GM06990 (cell line): ENCODE data around the gene MRLN.
A peak's percentile ranks its signal among the peaks of the same experiment; 100 is the strongest.

Source experiments
- DNase-seq: peaks from one replicate; pipeline ENCODE4 v3.0.0-alpha.2; 2011; ENCODE audit not compliant: insufficient read length; ENCODE audit errors: extremely low read depth
- H3K27me3 ChIP-seq: replicated peaks from 2 replicates; pipeline ENCODE4 v1.6.0; 2011; ENCODE audit warnings: low read length; ENCODE audit not compliant: control insufficient read depth, insufficient read depth
- H3K36me3 ChIP-seq: 2 replicates; pipeline ENCODE4 v1.5.1; 2011; ENCODE audit warnings: low read length; ENCODE audit not compliant: control insufficient read depth, insufficient read depth
- H3K4me3 ChIP-seq: replicated peaks from 2 replicates; pipeline ENCODE4 v1.5.1; 2011; ENCODE audit warnings: low read depth, mild to moderate bottlenecking, control low read depth, low read length
- TF ChIP-seq, protein P1 (sequence below): IDR thresholded peaks from 2 replicates; pipeline ENCODE4 v1.5.1; 2011; ENCODE audit warnings: low read length, control low read depth, mild to moderate bottlenecking, inconsistent platforms; ENCODE audit not compliant: insufficient read depth, poor library complexity, severe bottlenecking

Gene MRLN

GRCh38 chr10:59709395-59710125, 43.7 kb downstream of the MRLN start, which contains the start of gene SLC16A9:
SLC16A9 (minus strand) TSS chr10:59709850; CDS start chr10:59684291, 25,559 bp downstream.
- Histone ChIP-seq H3K4me3 (peak within 1 kb of the TSS; percentile 65), H3K36me3 (no peaks in the 10 kb centered on the region), H3K27me3 (no peaks in the 10 kb centered on the region)
- peak; percentile 71 for DNase-seq
- TF ChIP-seq, protein P1, sequence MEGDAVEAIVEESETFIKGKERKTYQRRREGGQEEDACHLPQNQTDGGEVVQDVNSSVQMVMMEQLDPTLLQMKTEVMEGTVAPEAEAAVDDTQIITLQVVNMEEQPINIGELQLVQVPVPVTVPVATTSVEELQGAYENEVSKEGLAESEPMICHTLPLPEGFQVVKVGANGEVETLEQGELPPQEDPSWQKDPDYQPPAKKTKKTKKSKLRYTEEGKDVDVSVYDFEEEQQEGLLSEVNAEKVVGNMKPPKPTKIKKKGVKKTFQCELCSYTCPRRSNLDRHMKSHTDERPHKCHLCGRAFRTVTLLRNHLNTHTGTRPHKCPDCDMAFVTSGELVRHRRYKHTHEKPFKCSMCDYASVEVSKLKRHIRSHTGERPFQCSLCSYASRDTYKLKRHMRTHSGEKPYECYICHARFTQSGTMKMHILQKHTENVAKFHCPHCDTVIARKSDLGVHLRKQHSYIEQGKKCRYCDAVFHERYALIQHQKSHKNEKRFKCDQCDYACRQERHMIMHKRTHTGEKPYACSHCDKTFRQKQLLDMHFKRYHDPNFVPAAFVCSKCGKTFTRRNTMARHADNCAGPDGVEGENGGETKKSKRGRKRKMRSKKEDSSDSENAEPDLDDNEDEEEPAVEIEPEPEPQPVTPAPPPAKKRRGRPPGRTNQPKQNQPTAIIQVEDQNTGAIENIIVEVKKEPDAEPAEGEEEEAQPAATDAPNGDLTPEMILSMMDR: peak; percentile 40

DNA sequence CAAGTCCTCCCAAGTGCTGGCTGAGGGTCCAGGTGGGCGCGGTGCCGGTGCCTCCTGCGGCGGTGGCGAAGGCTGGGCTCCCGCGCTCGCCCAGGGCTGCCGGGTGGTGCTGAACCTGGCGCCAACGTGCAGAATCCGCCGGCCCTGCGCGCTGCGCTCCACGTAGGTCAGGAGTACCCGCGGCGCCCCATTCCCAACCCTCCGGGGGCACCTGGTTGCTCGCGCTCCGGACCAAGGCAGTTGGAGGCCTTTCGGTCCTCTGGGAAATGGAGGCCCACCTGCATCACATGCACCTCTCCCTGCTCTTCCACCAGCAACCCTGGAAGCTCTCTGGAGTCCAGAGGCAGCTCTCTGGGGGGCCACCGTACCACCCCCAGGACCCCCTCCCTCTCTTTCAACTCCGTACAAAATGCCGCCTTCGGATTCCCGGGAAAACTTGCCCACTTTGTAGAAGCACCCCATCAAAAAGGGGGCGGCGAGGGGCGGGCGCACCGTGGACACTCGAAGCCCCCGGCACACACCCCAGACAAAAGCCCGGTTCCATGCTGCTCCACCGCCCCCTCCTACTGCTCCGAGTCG, 44.4 kb downstream of the MRLN start:
- no peaks in the 10 kb centered on the region for H3K27me3 ChIP-seq
- DNase-seq: peak; percentile 39

DNA sequence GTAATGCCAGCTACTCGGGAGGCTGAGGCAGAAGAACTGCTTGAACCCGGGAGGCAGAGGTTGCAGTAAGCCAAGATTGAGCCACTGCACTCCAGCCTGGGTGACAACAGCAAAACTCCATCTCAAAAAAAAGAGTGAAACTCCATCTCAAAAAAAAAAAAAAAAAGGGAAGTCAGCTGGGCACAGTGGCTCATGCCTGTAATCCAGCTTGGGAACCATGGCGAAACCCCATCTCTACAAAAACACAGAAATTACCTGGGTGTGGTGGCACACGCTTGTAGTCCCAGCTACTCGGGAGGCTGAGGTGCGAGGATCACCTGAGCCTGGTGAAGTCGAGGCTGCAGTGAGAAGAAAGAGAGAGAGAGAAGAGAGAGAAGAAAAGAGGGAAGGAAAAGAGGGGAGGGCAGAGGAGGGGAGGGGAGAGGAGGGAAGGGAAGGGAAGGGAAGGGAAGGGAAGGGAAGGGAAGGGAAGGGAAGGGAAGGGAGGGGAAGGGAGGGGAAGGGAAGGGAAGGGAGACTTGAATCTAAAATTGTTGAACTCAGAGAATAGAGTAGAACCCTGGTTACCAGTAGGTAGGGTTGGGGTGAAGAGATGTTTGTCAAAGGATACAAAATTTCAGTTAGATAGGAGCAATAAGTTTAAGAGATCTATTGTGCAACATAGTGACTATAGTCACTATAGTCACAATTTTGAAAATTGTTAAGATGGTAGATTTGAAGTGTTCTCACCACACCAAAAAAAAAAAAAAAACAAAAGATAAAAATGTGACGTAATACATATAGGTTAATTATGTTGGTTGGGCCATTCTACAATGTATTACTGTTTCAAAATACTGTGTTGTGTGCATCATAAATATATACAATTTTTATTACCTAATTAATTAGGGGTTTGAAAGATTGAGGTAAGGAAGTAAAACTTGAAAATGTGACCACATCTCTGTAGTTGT, 46.1 kb downstream of the MRLN start:
- no peaks in the 10 kb centered on the region for H3K27me3 ChIP-seq
- no peak overlapping the region for H3K4me3 ChIP-seq
- DNase-seq: no peak

More for the DNA sequence above, 44.4 kb downstream of the MRLN start:
- Histone ChIP-seq H3K36me3 (no peaks in the 10 kb centered on the region), H3K4me3 (peak overlapping the region; percentile 65)
- TF ChIP-seq, protein P1: no peak

DNA sequence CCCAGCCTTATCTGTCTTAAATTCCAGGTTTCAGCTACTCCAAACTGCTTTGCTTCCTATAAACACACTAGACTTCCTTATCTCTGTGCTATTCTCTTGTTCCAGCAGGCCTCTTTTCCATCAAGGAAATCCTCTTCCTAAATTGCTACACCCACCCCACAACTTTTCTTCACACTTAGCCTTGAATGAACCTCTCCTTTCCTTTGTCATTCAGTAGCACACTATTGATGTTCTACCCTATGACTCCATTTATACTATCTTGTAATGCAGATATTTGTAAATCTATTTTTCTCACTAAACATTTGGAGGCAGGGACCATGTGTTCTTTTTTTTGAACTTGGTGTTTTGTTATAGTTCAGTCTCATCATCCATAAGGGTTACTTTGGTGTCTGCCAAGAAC, 47.3 kb downstream of the MRLN start:
- no peak for DNase-seq
- TF ChIP-seq, protein P1: no peak
- Histone ChIP-seq H3K27me3 (no peaks in the 10 kb centered on the region), H3K36me3 (no peaks in the 10 kb centered on the region), H3K4me3 (no peak overlapping the region)

More for the DNA sequence above, 46.1 kb downstream of the MRLN start:
- TF ChIP-seq, protein P1: no peak
- H3K36me3 ChIP-seq: no peaks in the 10 kb centered on the region

DNA sequence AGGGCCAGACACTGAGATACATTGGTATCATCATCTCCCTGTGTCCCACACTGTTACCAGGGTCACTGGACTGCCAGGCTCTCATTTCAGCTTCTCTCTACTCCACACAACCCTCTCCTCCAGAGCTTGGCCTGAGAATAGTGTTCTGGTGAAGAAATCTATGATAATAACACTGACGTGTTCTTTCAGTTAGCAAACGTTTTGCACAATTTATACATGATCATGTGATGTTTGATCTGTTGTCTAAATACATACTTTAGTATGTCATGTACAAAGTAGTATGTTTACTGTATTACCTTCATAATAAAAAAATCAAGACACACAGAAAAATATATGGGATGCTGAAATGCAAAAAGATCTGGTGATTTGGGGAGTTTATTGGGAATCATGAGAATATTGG, 48.6 kb downstream of the MRLN start:
- Histone ChIP-seq H3K27me3 (no peaks in the 10 kb centered on the region), H3K4me3 (no peak overlapping the region), H3K36me3 (no peaks in the 10 kb centered on the region)
- DNase-seq: no peak
- TF ChIP-seq, protein P1: no peak
